IPS-20b (cell line): ENCODE data around the gene AP5S1.

Source experiments
- H3K27ac ChIP-seq: one replicate; pipeline ENCODE4 v1.5.1; 2013; ENCODE audit warnings: low read length
- H3K27me3 ChIP-seq: 2 replicates; pipeline ENCODE4 v1.6.1; 2013; ENCODE audit warnings: mild to moderate bottlenecking, low read length, inconsistent platforms; ENCODE audit not compliant: insufficient read depth
- H3K36me3 ChIP-seq: 2 replicates; pipeline ENCODE4 v1.6.1; 2013; ENCODE audit warnings: low read depth, mild to moderate bottlenecking, inconsistent platforms, low read length, moderate library complexity; ENCODE audit not compliant: insufficient read depth
- H3K4me1 ChIP-seq: 2 replicates; pipeline ENCODE4 v1.6.1; 2013; ENCODE audit warnings: mild to moderate bottlenecking, control low read depth, inconsistent platforms, low read length, moderate library complexity; ENCODE audit not compliant: insufficient read depth
- H3K4me3 ChIP-seq: 2 replicates; pipeline ENCODE4 v1.5.1; 2013; ENCODE audit warnings: mild to moderate bottlenecking, low read length, inconsistent platforms
- H3K9ac ChIP-seq: 2 replicates; pipeline ENCODE4 v1.6.1; 2013; ENCODE audit warnings: low read depth, mild to moderate bottlenecking, inconsistent platforms, low read length, moderate library complexity
- H3K9me3 ChIP-seq: 2 replicates; pipeline ENCODE4 v1.6.1; 2013; ENCODE audit warnings: mild to moderate bottlenecking, low read depth, low read length, inconsistent platforms; ENCODE audit not compliant: insufficient read depth

The AP5S1 gene

GRCh38 chr20:3871550-3872265 is 51.4 kb downstream of the AP5S1 start:
- Histone ChIP-seq H3K36me3 (peaks cover 11% of the 10 kb centered on the region; the same call in 1 of the 2 replicates), H3K27ac (no peak overlapping the region), H3K4me1 (no peaks in the 10 kb centered on the region)

GRCh38 chr20:3873507-3873906 is 53.2 kb downstream of the AP5S1 start:
- H3K27me3 ChIP-seq: no peaks in the 10 kb centered on the region
- no peak overlapping the region for H3K9ac ChIP-seq
- peaks cover 11% of the 10 kb centered on the region; the same call in 1 of the 2 replicates for H3K36me3 ChIP-seq
- H3K4me1 ChIP-seq: no peaks in the 10 kb centered on the region
- H3K27ac ChIP-seq: no peak overlapping the region
- no peak overlapping the region for H3K4me3 ChIP-seq
- no peaks in the 10 kb centered on the region for H3K9me3 ChIP-seq

More at GRCh38 chr20:3871550-3872265, 51.4 kb downstream of the AP5S1 start:
- Histone ChIP-seq H3K27me3 (no peaks in the 10 kb centered on the region), H3K4me3 (no peak overlapping the region), H3K9me3 (no peaks in the 10 kb centered on the region), H3K9ac (no peak overlapping the region)

- Histone ChIP-seq H3K27me3 (no peaks in the 10 kb centered on the region), H3K36me3 (peaks cover 11% of the 10 kb centered on the region; the same call in 1 of the 2 replicates), H3K9ac (no peak overlapping the region), H3K27ac (no peak overlapping the region), H3K4me3 (no peak overlapping the region), H3K4me1 (no peaks in the 10 kb centered on the region), H3K9me3 (no peaks in the 10 kb centered on the region)
Measured at GRCh38 chr20:3874194-3874844, 54.0 kb downstream of the AP5S1 start.

- Histone ChIP-seq H3K4me1 (no peaks in the 10 kb centered on the region), H3K9me3 (no peaks in the 10 kb centered on the region), H3K27me3 (no peaks in the 10 kb centered on the region), H3K4me3 (no peak overlapping the region), H3K36me3 (peaks cover 11% of the 10 kb centered on the region; the same call in 1 of the 2 replicates), H3K27ac (no peak overlapping the region), H3K9ac (no peak overlapping the region)
Measured at GRCh38 chr20:3875378-3875974, 55.1 kb downstream of the AP5S1 start.

GRCh38 chr20:3876000-3876399 is 55.7 kb downstream of the AP5S1 start:
- Histone ChIP-seq H3K9ac (no peak overlapping the region), H3K27me3 (no peaks in the 10 kb centered on the region), H3K4me1 (no peaks in the 10 kb centered on the region), H3K9me3 (no peaks in the 10 kb centered on the region), H3K4me3 (no peak overlapping the region), H3K27ac (no peak overlapping the region), H3K36me3 (peaks cover 11% of the 10 kb centered on the region; the same call in 1 of the 2 replicates)

- Histone ChIP-seq H3K27ac (no peak overlapping the region), H3K4me1 (no peaks in the 10 kb centered on the region), H3K4me3 (no peak overlapping the region)
Measured at GRCh38 chr20:3876676-3877075, 56.3 kb downstream of the AP5S1 start.

More at GRCh38 chr20:3876676-3877075, 56.3 kb downstream of the AP5S1 start:
- H3K36me3 ChIP-seq: peaks cover 11% of the 10 kb centered on the region; the same call in 1 of the 2 replicates
- H3K9ac ChIP-seq: no peak overlapping the region
- no peaks in the 10 kb centered on the region for H3K27me3 ChIP-seq
- H3K9me3 ChIP-seq: no peaks in the 10 kb centered on the region
